NCI-H2196 (cell line): ENCODE measurements around the gene PHF2.

Experiments used
- DNase-seq: peaks from one replicate; lab custom pipeline; 2025; ENCODE audit not compliant: unreplicated experiment; lab: John Stamatoyannopoulos, UW

The PHF2 gene

GRCh38 chr9:93676310-93677047 lies 100.1 kb downstream of the PHF2 start:
- DNase-seq = no peak

- DNase-seq = no peak
Measured at GRCh38 chr9:93677048-93677571, 100.7 kb downstream of the PHF2 start.

- no peak for DNase-seq
Measured at GRCh38 chr9:93677641-93678136, 101.3 kb downstream of the PHF2 start.

- DNase-seq = no peak
Measured at GRCh38 chr9:93678199-93679019, 102.0 kb downstream of the PHF2 start.

- no peak for DNase-seq
Measured at GRCh38 chr9:93679536-93680442, 103.4 kb downstream of the PHF2 start.

GRCh38 chr9:93680443-93681268 lies 104.3 kb downstream of the PHF2 start:
- DNase-seq = no peak

GRCh38 chr9:93681269-93682154 lies 105.1 kb downstream of the PHF2 start:
- DNase-seq = no peak

GRCh38 chr9:93682155-93682968 lies 106.0 kb downstream of the PHF2 start:
- DNase-seq = peak; percentile 72

- DNase-seq = no peak
Measured at GRCh38 chr9:93683331-93684134, 107.1 kb downstream of the PHF2 start.

- DNase-seq = no peak
Measured at GRCh38 chr9:93684161-93684765, 107.9 kb downstream of the PHF2 start.

GRCh38 chr9:93684806-93685543 lies 108.6 kb downstream of the PHF2 start:
- DNase-seq = no peak

- DNase-seq = no peak
Measured at GRCh38 chr9:93686127-93686879, 109.9 kb downstream of the PHF2 start.

GRCh38 chr9:93686880-93687236 lies 110.5 kb downstream of the PHF2 start:
- no peak for DNase-seq

- DNase-seq = no peak
Measured at GRCh38 chr9:93690618-93691017, 114.2 kb downstream of the PHF2 start.

- no peak for DNase-seq
Measured at GRCh38 chr9:93693129-93693528, 116.7 kb downstream of the PHF2 start.
